Measurements from ENCODE around the gene NCAPH2. TPM values are rescaled to one million over a fixed set of nuclear protein-coding genes. Genes with fewer than 3 reads are reported as not detected.

Gene NCAPH2
- total and polyA plus RNA-seq, 2 of the 13 experiments (the other 11 are each of a cell fraction or from before 2014, with no cell fraction given) = 28.1 to 64.4 TPM

GRCh38 chr22:50507421-50507990 lies 518 bp upstream of the NCAPH2 start, which contains the start of gene LMF2 (continued):
- peak; percentile 24; the same call in 1 of the 2 replicates for TF ChIP-seq MAZ (IDR thresholded peaks at IDR 0.05; ENCODE audit: borderline replicate concordance, low read depth, low read length)
- no peak for TF ChIP-seq MAZ (CRISPR knock-in tag; IDR thresholded peaks at IDR 0.05; ENCODE audit: low read depth)
- 0 out of 2 replicates have a peak, but pooled peaks have one; percentile 33 for TF ChIP-seq ARHGAP35 (CRISPR knock-in tag; IDR thresholded peaks at IDR 0.05; ENCODE audit: borderline replicate concordance)
- TF ChIP-seq SOX6 (IDR thresholded peaks at IDR 0.05) = no peak
- no peak for TF ChIP-seq SOX6 (CRISPR knock-in tag; IDR thresholded peaks at IDR 0.05)
- no peak for TF ChIP-seq ZNF496 (CRISPR knock-in tag; IDR thresholded peaks at IDR 0.05; ENCODE audit: insufficient replicate concordance)
- TF ChIP-seq ZNF605 (CRISPR knock-in tag; IDR thresholded peaks at IDR 0.05) = peak; percentile 23; the same call in 1 of the 2 replicates
- TF ChIP-seq ZFX (CRISPR knock-in tag; IDR thresholded peaks at IDR 0.05; ENCODE audit: low read depth) = peak; percentile 93
- peak; percentile 64; the same call in 1 of the 2 replicates for TF ChIP-seq ZNF556 (CRISPR knock-in tag; IDR thresholded peaks at IDR 0.05; ENCODE audit: borderline replicate concordance)
- TF ChIP-seq MAFK (conservative IDR thresholded peaks at IDR 0.05 in 1 of 2, IDR thresholded peaks at IDR 0.05 in 1 of 2; ENCODE audit: low read length in 2 of 2) = no peak
- no peak; a peak in 1 of 4 replicates for TF ChIP-seq REST (IDR thresholded peaks at IDR 0.05; ENCODE audit: borderline replicate concordance in 1 of 2, low read depth in 1 of 2, low read length in 2 of 2)
- TF ChIP-seq ZNF543 (CRISPR knock-in tag; IDR thresholded peaks at IDR 0.05) = peak; percentile 58; the same call in 1 of the 2 replicates
- no peak for TF ChIP-seq PPARG (CRISPR knock-in tag; conservative IDR thresholded peaks at IDR 0.05)
- TF ChIP-seq HDAC1 (CRISPR knock-in tag; IDR thresholded peaks at IDR 0.05) = peak; percentile 56
- TF ChIP-seq ZNF788 (CRISPR knock-in tag; IDR thresholded peaks at IDR 0.05; ENCODE audit: borderline replicate concordance) = 0 out of 2 replicates have a peak, but pooled peaks have one; percentile 30
- no peak for TF ChIP-seq RFXAP (CRISPR knock-in tag; IDR thresholded peaks at IDR 0.05; ENCODE audit: borderline replicate concordance)
- TF ChIP-seq HES4 (CRISPR knock-in tag; IDR thresholded peaks at IDR 0.05; ENCODE audit: borderline replicate concordance) = no peak
- peak; percentile 49; the same call in 1 of the 2 replicates for TF ChIP-seq ZBED4 (CRISPR knock-in tag; IDR thresholded peaks at IDR 0.05; ENCODE audit: borderline replicate concordance)
- TF ChIP-seq ASH2L (IDR thresholded peaks at IDR 0.05; ENCODE audit: insufficient read length, low read depth, low read length) = no peak

Measured in HepG2 (cell line).